ENCODE results near the gene ANTXR2.
"Not testable (repeated sequence)": the region's sequence is repeated elsewhere in the genome, so short reads cannot be mapped to it uniquely, and the experiment has no call there.

Gene ANTXR2

GRCh38 chr4:79918292-79918691 is 154.7 kb downstream of the ANTXR2 start:
- Mint-ChIP-seq H3K9me3 (no peaks in the 10 kb centered on the region), H3K4me3 (no peak overlapping the region), H3K4me1 (peaks cover 13% of the 10 kb centered on the region), H3K27ac (no peak overlapping the region), H3K36me3 (no peaks in the 10 kb centered on the region)
- ATAC-seq (no peak), DNase-seq (ENCODE audit: low spot score in 2 of 2) (no peak)

GRCh38 chr4:79917246-79917645 is 155.8 kb downstream of the ANTXR2 start:
- Mint-ChIP-seq H3K36me3 (no peaks in the 10 kb centered on the region), H3K27ac (no peak overlapping the region), H3K4me3 (no peak overlapping the region), H3K4me1 (peaks cover 14% of the 10 kb centered on the region), H3K9me3 (no peaks in the 10 kb centered on the region)
- DNase-seq (ENCODE audit: low spot score in 2 of 2) (peak; percentile 17 to 63), ATAC-seq (peak; percentile 70)

GRCh38 chr4:79915246-79915645 is 157.8 kb downstream of the ANTXR2 start:
- Mint-ChIP-seq H3K9me3 (no peaks in the 10 kb centered on the region), H3K4me1 (peaks cover 14% of the 10 kb centered on the region), H3K4me3 (no peak overlapping the region), H3K36me3 (no peaks in the 10 kb centered on the region), H3K27ac (no peak overlapping the region)
- no peak for DNase-seq (ENCODE audit: low spot score in 2 of 2)
- ATAC-seq, result no peak

- Mint-ChIP-seq H3K4me3 (no peak overlapping the region), H3K27ac (no peak overlapping the region), H3K4me1 (peaks cover 14% of the 10 kb centered on the region), H3K9me3 (no peaks in the 10 kb centered on the region), H3K36me3 (peaks cover 6% of the 10 kb centered on the region)
- DNase-seq (ENCODE audit: low spot score in 2 of 2) (peak in 1 of 2 donors; percentile 7), ATAC-seq (peak; percentile 90)
Measured at GRCh38 chr4:79913581-79913980, 159.4 kb downstream of the ANTXR2 start.

GRCh38 chr4:79907001-79907400 is 166.0 kb downstream of the ANTXR2 start:
- Mint-ChIP-seq H3K4me3 (no peak overlapping the region), H3K36me3 (peaks cover 31% of the 10 kb centered on the region), H3K9me3 (no peaks in the 10 kb centered on the region), H3K4me1 (no peaks in the 10 kb centered on the region), H3K27ac (no peak overlapping the region)
- DNase-seq (ENCODE audit: low spot score in 2 of 2), result no peak
- ATAC-seq, result no peak

GRCh38 chr4:79906303-79906702 is 166.7 kb downstream of the ANTXR2 start:
- Mint-ChIP-seq H3K4me1 (no peaks in the 10 kb centered on the region), H3K4me3 (no peak overlapping the region)
- DNase-seq (ENCODE audit: low spot score in 2 of 2), result no peak

GRCh38 chr4:79905212-79905611 is 167.8 kb downstream of the ANTXR2 start:
- Mint-ChIP-seq H3K27ac (no peak overlapping the region), H3K4me1 (no peaks in the 10 kb centered on the region), H3K9me3 (no peaks in the 10 kb centered on the region), H3K36me3 (peaks cover 31% of the 10 kb centered on the region), H3K4me3 (no peak overlapping the region)
- DNase-seq (ENCODE audit: low spot score in 2 of 2) (no peak), ATAC-seq (no peak)

More at GRCh38 chr4:79906303-79906702, 166.7 kb downstream of the ANTXR2 start:
- H3K36me3 Mint-ChIP-seq, result peaks cover 31% of the 10 kb centered on the region
- ATAC-seq, result no peak
- H3K9me3 Mint-ChIP-seq, result no peaks in the 10 kb centered on the region
- no peak overlapping the region for H3K27ac Mint-ChIP-seq

- no peak for DNase-seq (ENCODE audit: low spot score in 2 of 2)
Measured at GRCh38 chr4:79904331-79904730, 168.7 kb downstream of the ANTXR2 start.

GRCh38 chr4:79900182-79900581 is 172.8 kb downstream of the ANTXR2 start:
- H3K4me1 Mint-ChIP-seq, result no peaks in the 10 kb centered on the region

More at GRCh38 chr4:79904331-79904730, 168.7 kb downstream of the ANTXR2 start:
- H3K27ac Mint-ChIP-seq, result no peak overlapping the region
- ATAC-seq, result no peak
- H3K36me3 Mint-ChIP-seq, result peaks cover 25% of the 10 kb centered on the region
- H3K4me1 Mint-ChIP-seq, result no peaks in the 10 kb centered on the region
- no peaks in the 10 kb centered on the region for H3K9me3 Mint-ChIP-seq
- H3K4me3 Mint-ChIP-seq, result no peak overlapping the region

GRCh38 chr4:79899481-79899880 is 173.5 kb downstream of the ANTXR2 start:
- ATAC-seq (no peak), DNase-seq (ENCODE audit: low spot score in 2 of 2) (no peak)
- no peaks in the 10 kb centered on the region for H3K4me1 Mint-ChIP-seq
- H3K36me3 Mint-ChIP-seq, result no peaks in the 10 kb centered on the region
- no peak overlapping the region for H3K4me3 Mint-ChIP-seq
- no peaks in the 10 kb centered on the region for H3K9me3 Mint-ChIP-seq
- no peak overlapping the region for H3K27ac Mint-ChIP-seq

More at GRCh38 chr4:79900182-79900581, 172.8 kb downstream of the ANTXR2 start:
- ATAC-seq, result no peak
- DNase-seq (ENCODE audit: low spot score in 2 of 2), result no peak
- Mint-ChIP-seq H3K36me3 (no peaks in the 10 kb centered on the region), H3K27ac (no peak overlapping the region), H3K9me3 (no peaks in the 10 kb centered on the region), H3K4me3 (no peak overlapping the region)

GRCh38 chr4:79898055-79898454 is 175.0 kb downstream of the ANTXR2 start:
- Mint-ChIP-seq H3K36me3 (no peaks in the 10 kb centered on the region), H3K9me3 (no peaks in the 10 kb centered on the region), H3K4me3 (no peak overlapping the region), H3K27ac (no peak overlapping the region), H3K4me1 (no peaks in the 10 kb centered on the region)
- DNase-seq (ENCODE audit: low spot score in 2 of 2) (no peak), ATAC-seq (no peak)

GRCh38 chr4:79897174-79897573 is 175.9 kb downstream of the ANTXR2 start:
- Mint-ChIP-seq H3K4me1 (no peaks in the 10 kb centered on the region), H3K4me3 (no peak overlapping the region), H3K9me3 (no peaks in the 10 kb centered on the region), H3K36me3 (no peaks in the 10 kb centered on the region), H3K27ac (no peak overlapping the region)
- DNase-seq (ENCODE audit: low spot score in 2 of 2) (no peak), ATAC-seq (no peak)

GRCh38 chr4:79893456-79893855 is 179.6 kb downstream of the ANTXR2 start:
- Mint-ChIP-seq H3K36me3 (no peaks in the 10 kb centered on the region), H3K4me3 (no peak overlapping the region), H3K27ac (no peak overlapping the region), H3K4me1 (no peaks in the 10 kb centered on the region), H3K9me3 (no peaks in the 10 kb centered on the region)
- ATAC-seq, result no peak
- DNase-seq (ENCODE audit: low spot score in 2 of 2), result no peak

- H3K4me1 Mint-ChIP-seq; H3K36me3 Mint-ChIP-seq; H3K4me3 Mint-ChIP-seq; DNase-seq (ENCODE audit: low spot score in 2 of 2); ATAC-seq; H3K9me3 Mint-ChIP-seq; H3K27ac Mint-ChIP-seq: not testable (repeated sequence)
Measured at GRCh38 chr4:79889026-79889425, 184.0 kb downstream of the ANTXR2 start.

GRCh38 chr4:79886557-79886956 is 186.5 kb downstream of the ANTXR2 start:
- Mint-ChIP-seq H3K4me1 (no peaks in the 10 kb centered on the region), H3K36me3 (no peaks in the 10 kb centered on the region), H3K4me3 (no peak overlapping the region), H3K27ac (no peak overlapping the region), H3K9me3 (no peaks in the 10 kb centered on the region)
- ATAC-seq, result no peak
- no peak for DNase-seq (ENCODE audit: low spot score in 2 of 2)

- Mint-ChIP-seq H3K27ac (no peak overlapping the region), H3K4me1 (no peaks in the 10 kb centered on the region), H3K36me3 (no peaks in the 10 kb centered on the region), H3K4me3 (no peak overlapping the region), H3K9me3 (no peaks in the 10 kb centered on the region)
- no peak for ATAC-seq
- no peak for DNase-seq (ENCODE audit: low spot score in 2 of 2)
Measured at GRCh38 chr4:79886021-79886420, 187.0 kb downstream of the ANTXR2 start.

GRCh38 chr4:79883290-79883689 is 189.7 kb downstream of the ANTXR2 start:
- peaks cover 3% of the 10 kb centered on the region for H3K9me3 Mint-ChIP-seq
- DNase-seq (ENCODE audit: low spot score in 2 of 2) (no peak), ATAC-seq (no peak)
- no peaks in the 10 kb centered on the region for H3K4me1 Mint-ChIP-seq
- no peak overlapping the region for H3K4me3 Mint-ChIP-seq
- H3K36me3 Mint-ChIP-seq, result no peaks in the 10 kb centered on the region
- no peak overlapping the region for H3K27ac Mint-ChIP-seq

Measured in stimulated activated effector memory CD8-positive, alpha-beta T cell treated with anti-CD3 and anti-CD28 coated beads, Interleukin-12 subunit alpha, Interleukin-12 subunit beta, amount 100 ng/mL, for 72 hours (primary cell).